ENCODE results near the gene SLC9C2.
A peak's percentile ranks its signal among the peaks of the same experiment; 100 is the strongest.
"Not testable (repeated sequence)": the region's sequence is repeated elsewhere in the genome, so short reads cannot be mapped to it uniquely, and the experiment has no call there.

The SLC9C2 gene

DNA sequence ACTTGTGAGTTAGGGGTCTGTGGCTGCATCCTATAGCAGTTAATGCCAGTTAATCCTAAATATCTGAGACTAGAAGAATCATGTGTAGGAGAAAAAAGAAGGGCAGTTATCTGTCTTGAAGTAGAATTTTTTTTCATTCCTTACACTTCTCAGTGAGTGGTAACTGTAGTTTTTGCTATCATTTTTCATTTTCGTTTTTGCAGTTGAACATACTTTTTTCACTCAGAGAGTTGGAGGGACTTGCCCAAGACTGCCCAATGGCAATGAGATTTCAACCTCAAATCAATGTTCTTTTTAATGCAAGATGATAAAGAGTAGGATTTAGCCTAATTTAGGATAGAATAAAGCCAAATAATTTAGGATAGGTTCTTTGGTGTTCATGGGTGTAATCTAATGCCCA, 120.2 kb downstream of the SLC9C2 start:
- no peak for DNase-seq (ENCODE audit: low read depth in 2 of 2)

DNA sequence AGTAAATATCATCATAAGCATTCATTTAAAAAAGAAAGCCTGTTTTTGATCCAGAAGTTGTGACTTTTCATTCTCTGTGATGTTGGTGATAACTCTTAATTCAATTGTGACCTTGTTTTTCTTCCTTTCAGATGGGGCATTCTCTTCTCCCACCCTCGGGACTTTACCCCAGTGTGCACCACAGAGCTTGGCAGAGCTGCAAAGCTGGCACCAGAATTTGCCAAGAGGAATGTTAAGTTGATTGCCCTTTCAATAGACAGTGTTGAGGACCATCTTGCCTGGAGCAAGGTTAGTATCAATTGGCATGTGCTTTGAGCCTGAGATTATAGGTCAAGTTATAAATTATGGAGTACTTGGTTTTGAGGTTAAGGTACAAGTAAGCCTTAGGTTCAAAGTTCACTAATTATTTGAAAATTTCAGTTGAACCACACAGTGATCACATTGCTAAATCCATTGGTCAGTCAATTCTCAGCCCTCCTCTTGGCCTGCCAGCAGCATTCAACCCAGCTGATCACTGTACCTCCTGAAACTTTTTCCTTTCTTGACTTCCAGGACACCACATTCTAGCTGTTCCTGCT, 121.6 kb downstream of the SLC9C2 start:
- DNase-seq (ENCODE audit: low read depth in 2 of 2), result no peak

DNA sequence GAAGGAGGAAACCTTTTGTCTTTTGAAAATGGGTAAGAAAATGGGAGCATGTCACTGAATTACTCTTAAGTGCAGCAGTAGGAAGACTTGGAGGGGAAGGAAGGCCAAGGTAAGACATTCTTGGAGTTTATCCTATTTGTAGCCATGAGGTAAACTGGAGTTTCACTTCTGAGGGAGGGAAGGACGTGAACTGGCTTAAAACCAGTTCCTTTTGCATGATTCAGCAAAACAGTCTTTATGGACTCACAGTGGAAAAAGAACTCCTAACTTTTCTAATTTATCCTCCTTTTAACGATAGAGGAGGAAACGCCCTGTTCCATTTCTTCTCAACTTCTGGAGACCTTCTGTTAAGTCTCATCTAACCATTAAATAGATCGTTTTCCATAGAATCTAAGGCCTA, 123.2 kb downstream of the SLC9C2 start:
- no peak for DNase-seq (ENCODE audit: low read depth in 2 of 2)

DNA sequence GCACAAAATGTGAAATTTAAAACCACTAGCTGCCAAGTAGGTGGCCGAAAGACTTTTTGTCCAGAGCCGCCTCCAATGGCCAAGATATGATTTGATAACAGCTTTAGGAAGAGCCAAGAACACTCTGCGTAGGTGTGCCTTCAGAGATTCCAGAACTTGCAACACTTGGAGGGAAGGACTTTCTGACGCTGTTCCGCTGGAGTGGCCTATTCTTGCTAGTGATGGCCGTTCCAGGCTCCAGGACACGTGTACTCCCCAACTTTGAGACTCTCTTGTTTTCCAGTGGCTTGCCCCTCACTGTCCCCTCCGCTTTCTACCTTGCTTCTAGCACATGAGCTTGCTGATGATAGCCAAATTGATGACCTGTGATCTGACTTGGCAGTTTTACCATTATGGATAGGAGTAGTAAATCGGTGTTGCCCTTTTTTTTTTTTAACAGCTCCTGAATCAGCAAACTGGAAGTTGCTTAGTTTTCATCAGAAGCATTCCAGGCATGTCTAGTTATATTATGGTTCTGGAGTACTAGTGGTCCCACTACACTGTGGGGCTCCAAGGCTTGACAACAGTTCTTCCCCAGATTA, 124.7 kb downstream of the SLC9C2 start:
- DNase-seq (ENCODE audit: low read depth in 2 of 2), result no peak

DNA sequence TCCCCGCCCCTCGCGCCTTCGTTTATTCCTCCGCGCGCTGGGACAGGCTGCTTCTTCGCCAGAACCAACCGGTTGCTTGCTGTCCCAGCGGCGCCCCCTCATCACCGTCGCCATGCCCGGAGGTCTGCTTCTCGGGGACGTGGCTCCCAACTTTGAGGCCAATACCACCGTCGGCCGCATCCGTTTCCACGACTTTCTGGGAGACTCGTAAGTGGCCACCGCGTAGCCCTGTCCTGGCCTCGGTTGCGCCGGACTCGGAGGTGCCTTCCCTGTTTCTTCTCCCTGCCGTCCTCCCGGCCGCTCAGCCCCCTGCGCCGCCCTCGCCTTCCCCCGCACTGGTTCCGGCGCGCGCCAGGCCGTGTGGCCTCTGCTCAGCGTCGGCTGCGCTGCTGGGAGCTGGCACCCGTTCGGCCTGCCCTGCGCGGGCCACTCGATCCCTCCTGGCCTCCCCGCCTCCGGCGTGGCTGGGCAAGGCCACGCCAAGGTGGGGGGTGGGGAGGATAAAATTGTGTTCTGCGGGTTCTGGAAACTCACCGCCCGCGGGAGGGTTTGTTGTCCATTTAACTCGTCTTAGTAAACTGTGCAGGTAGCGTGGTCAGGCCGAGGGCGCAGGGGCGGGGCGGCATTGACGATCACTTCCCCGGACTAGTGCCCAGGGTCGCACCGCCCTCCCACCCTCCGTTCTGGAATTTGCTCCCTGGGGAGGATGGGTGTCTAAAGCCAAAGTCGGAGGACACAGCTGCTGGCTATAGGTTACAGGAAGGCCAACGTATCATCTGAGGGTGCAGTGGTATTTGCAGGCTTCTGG, 125.4 kb downstream of the SLC9C2 start, which contains the start of gene PRDX6:
TSS of gene PRDX6 (plus strand) at position 50 of the 808 bp plus-strand sequence. CDS start at position 113, 63 bp downstream.
- peak in 1 of 2 donors; percentile 73 for DNase-seq (ENCODE audit: low read depth in 2 of 2)

DNA sequence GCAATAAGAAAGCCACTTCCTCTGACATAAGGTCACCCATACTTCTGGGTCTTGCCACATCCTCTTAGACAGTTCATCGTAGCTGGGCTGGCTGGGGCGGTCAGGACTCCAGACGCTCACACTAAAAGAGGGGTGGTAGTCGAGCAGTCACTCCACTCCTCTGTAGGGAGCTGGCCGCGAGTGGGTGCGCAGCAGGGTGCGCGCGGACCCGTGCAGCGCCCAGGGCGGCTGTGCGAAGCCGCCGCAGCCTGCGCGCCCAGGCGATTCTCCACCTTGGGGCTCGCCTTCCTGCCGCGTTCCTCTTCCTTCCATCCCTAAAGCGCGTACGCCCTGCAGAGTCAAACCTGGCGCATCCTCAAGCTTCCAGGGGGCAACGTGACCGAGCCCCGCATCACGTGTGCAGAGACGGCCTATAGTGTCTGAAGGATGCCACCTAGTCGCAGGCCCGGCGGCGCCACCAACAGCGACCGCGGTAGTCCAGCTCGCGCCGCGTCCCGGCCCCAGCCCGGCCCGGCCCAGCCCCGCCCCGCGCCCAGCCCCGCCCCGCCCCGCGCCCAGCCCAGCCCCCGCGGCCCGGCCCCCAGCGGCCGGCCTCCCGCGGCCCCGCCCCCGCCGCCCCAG, 126.1 kb downstream of the SLC9C2 start:
- DNase-seq (ENCODE audit: low read depth in 2 of 2), result peak; percentile 32 to 75

DNA sequence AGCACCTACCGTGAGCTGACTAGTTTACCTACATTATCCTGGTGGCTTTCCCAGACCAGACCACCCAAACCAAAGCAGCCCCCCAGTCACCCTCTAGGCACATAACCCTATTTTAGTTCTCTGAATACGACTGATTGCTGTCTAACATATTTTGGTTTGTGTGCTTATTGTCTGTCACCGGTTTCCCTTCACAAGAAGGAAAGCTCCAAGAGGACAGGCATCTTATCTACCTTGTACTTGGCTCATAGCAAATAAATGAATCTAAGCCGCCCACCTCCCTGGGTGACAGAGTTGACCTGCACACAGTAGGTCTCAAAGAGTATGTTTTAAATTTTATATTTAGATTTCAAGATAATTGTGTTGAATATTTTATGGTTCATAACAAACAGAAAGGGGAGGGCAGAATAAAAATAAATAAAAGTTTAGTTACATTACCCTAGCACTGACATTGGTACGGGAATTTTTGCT, 126.6 kb downstream of the SLC9C2 start:
- DNase-seq (ENCODE audit: low read depth in 2 of 2), result no peak

DNA sequence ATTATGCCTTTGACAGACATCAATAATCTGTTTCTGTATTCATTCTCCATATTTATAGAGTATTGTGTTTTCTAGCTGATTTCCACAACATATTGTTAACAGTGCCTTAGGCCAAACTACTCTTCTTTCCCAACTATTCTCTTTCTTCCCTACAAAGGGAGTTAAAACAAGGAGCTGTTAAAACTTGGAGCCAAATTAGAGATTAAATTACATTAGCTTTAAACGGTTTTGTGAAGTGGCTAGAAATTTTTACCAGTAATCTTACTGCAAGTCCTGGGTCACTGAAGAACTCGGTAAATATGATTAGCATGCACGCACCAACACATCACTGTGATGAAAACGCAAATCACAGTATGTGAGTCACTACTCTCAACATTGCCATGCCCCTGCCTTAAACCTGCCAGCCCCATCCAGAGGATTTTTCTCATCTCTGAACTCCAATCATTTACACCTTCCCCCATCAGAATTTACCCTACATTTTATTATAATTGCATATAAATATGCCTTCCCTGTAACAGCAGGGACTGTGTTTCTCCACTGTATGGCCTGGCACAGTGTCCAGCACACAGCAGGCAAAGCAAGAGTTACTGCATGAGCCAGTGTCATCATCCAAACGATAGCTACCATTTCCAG, 127.2 kb downstream of the SLC9C2 start:
- DNase-seq (ENCODE audit: low read depth in 2 of 2), result no peak

DNA sequence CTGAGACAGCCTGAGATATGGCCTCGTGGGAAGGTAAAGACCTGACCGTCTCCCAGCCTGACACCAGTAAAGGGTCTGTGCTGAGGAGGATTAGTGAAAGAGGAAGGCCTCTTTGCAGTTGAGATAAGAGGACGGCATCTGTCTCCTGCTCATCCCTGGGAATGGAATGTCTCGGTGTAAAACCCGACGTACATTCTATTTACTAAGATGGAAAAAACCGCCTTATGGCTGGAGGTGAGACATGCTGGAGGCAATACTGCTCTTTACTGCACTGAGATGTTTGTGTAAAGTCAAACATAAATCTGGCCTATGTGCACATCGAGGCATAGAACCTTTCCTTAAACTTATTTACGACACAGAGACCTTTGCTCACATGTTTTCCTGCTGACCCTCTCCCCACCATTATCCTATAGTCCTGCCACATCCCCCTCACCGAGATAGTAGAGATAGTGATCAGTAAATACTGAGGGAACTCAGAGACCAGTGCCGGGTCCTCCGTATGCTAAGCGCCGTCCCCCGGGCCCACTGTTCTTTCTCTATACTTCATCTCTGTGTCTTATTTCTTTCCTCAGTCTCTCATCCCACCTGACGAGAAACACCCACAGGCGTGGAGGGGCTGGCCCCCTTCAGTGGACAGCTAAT, 128.0 kb downstream of the SLC9C2 start:
- not testable (repeated sequence) for DNase-seq (ENCODE audit: low read depth in 2 of 2)

DNA sequence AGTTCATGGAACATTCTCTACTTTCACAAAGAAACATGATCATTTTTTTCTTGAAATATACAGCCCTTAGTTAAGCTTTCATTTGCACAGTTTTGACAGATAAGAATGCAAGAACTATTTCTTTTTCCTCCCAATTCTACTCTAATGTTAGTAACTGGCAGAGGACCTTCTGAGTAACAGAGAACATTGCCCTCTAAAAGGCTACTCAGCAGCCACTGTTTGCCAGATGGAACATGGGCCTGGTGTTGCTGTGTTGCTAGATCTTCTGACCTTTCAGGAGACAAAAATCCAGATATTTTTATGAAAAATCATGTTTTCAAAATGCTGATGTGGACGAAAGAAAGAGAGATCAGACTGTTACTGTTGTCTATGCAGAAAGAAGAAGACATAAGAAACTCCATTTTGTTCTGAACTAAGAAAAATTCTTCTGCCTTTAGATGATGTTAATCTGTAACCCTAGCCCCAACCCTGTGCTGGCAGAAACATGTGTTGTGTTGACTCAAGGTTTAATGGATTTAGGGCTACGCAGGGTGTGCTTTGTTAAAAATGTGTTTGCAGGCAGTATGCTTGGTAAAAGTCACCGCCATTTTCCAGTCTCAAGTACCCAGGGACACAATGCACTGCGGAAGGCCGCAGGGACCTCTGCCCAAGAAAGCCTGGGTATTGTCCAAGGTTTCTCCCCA, 128.6 kb downstream of the SLC9C2 start:
- DNase-seq (ENCODE audit: low read depth in 2 of 2), result no peak

DNA sequence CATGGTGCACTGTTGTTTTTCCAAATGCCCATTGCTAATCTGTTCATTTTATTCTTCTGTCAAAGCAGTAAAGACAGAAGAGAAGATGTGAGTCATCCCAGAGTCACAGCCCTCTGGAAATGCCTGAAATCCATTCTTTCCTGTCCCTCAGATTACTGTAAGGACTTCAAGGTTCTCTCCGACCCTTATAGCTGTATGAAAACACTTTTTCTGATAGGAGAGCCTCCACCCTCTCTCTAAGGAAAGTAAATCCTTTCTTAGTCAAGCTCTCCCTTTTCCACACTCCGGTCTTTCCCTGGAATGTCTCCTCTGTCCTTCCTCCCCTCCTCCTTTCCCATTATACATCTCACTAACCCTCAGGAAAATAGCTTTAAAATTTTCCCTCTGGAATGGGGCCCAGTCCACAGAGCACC, 129.3 kb downstream of the SLC9C2 start:
- DNase-seq (ENCODE audit: low read depth in 2 of 2), result no peak

DNA sequence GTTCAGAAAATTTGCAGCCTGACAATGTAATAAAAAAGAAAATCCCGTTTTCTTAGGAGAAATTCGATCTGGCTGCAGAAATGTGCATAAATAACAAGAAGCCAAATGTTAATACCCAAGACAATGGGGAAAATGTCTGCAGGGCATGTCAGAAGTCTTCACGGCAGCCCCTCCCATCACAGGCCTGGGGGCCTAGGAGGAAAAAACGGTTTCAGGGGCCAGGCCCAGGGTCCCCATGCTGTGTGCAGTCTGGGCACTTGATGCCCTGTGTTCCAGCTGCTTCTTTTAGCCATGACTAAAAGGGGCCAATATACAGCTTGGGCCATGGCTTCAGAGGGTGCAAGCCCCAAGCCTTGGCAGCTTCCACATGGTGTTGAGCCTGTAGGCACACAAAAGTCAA, 132.3 kb downstream of the SLC9C2 start:
- DNase-seq (ENCODE audit: low read depth in 2 of 2), result no peak

DNA sequence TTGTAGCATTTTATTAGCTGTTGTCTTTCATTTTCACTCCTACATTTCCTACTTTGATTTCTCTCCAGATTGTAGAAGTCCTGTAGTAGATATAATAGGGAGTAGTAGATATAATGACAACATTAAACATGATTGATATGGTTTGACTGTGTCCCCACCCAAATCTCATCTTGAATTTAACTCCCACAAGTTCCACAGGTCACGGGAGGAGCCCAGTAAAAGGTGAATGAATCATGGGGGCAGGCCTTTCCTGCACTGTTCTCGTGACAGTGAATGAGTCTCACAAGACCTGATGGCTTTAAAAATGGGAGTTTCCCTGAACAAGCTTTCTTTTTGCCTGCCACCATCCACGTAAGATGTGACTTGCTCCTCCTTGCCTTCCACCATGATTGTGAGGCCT, 133.2 kb downstream of the SLC9C2 start:
- DNase-seq (ENCODE audit: low read depth in 2 of 2), result no peak

DNA sequence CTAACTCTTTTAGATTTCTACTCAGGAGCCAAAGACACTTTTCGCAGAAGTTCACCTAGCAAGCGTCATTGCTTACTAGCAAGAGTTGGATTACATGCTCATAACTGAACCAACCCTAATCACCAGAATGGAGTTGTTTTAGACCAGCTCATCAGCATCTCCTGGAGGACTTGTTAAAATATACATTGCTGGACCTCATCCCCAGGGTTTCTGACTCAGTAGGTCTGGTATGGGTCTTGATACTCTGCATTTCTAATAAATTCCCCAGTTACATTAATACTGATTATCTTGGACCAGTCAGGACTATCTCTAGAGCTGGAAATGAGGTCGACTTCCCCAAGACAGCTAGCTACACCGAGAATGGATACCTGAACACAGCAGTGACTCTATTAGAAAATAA, 135.4 kb downstream of the SLC9C2 start:
- no peak for DNase-seq (ENCODE audit: low read depth in 2 of 2)

DNA sequence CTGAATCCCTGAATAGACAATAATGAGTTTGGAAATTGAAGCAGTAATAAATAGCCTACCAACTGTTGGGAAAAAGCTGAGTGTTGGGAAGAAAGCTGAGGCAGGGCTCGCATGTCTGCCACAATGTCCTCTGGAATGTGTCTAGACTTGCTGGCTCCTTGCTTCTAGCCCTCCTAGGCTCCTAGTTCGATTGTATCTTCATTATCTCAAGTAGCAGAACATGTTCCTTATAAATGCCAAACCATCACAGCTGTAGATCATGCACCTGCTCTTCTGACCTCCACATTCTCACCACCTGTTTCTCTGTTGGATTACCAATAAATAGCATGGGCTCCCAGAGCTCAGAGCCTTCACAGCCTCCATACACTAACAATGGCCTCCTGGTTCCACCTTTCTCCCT, 138.7 kb downstream of the SLC9C2 start:
- DNase-seq (ENCODE audit: low read depth in 2 of 2), result not testable (repeated sequence)

DNA sequence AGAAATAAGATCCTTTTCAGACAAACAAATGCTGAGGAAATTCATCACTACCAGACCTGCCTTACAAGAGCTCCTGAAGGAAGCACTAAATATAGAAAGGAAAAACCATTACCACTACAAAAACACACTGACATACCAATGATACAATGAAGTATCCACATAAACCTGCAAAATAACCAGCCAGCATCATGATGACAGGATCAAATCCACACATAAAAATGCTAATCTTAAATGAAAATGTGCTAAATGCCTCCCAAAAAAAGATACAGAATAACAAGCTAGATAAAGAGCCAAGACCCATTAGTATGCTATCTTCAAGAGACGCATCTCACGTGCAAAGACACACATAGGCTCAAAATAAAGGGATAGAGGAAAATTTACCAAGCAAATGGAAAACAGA, 140.2 kb downstream of the SLC9C2 start:
- DNase-seq (ENCODE audit: low read depth in 2 of 2), result not testable (repeated sequence)

DNA sequence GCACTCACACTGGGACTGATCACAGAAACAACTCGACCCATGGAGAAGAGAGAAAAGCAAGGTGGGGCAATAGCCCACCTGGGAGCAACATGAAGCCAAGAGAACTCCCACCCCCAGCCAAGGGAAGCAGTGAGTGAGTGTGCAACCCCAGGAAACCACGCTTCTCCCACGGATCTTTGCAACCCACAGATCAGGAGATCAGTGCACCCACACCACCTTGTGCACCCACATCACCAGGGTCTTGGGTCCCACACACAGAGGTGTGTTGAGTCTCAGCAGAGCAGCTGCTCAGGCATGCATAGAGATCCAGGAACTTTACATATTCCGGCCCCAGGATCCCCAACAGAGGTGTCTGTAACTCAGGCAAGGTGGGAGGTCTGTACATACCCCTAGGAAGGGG, 143.0 kb downstream of the SLC9C2 start:
- no peak for DNase-seq (ENCODE audit: low read depth in 2 of 2)

DNA sequence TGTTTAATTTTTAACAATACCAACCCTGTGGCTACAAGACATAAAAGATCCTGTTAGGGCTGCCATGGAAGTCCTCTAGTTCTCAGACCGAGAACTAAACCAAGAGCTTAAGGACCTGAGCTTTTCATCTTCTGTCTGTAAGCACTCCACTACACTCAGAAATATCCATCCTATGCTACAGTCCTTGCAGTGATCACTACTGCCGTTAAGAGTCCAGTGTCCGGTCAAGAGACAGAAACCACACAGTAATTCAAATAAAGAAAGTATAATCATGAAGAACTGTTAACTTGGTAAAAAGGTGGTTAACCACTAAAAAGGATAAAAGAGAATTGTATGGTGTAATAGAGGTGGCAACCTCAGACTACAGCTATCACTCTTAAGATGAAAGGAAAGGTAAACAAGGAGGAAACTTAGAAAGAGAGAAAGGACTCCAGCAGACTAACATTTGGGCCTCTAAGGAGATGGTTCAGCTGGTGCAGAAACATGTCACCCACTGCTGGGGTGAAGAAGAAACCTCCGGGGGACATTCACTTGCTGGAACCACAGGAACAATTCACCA, 147.8 kb downstream of the SLC9C2 start:
- no peak for DNase-seq (ENCODE audit: low read depth in 2 of 2)

DNA sequence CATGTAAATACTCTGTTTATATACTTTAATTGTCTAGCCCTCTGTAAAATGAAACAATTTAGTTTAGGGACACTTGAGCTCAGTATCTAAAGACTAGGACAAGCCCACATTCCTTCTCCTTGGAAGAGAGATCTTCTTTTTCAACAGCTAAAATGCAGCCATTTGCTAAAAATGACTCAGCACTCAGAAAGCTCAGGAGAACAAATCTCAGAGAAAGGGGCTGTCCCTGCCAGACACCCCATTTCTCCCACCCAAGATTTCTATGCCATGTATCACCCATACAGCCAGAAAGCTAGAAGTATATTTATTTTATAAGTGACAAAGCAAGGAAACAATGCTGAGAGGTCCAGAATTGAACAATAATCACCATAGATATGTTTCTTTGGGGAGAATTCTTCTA, 148.9 kb downstream of the SLC9C2 start:
- DNase-seq (ENCODE audit: low read depth in 2 of 2), result no peak

DNA sequence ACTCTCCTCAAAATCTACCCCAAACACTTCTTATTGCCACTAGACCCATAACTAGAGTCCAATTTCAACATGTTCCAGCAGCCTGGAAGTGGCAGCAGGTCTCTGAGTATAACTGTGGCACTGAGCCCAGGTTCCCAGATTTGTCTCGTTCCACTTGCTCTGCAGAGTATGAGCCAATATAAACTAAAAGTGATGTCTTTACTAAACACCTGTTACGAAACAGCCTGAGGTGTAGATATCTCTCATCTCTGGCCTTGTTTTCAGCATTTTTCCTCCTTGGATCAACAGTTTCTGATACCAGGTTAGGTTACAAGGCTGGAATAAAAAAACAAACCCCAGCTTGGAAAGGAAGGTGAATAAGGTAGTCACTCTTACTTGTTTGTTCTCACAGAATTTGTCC, 150.9 kb downstream of the SLC9C2 start:
- DNase-seq (ENCODE audit: low read depth in 2 of 2), result no peak

Data from activated CD4-positive, alpha-beta T cell treated with anti-CD3 and anti-CD28 coated beads for 24 hours (primary cell).